CD8-positive, alpha-beta memory T cell (primary cell): ENCODE measurements around the gene AKR1C2. TPM values are rescaled to one million over a fixed set of nuclear protein-coding genes. Genes with fewer than 3 reads are reported as not detected.
"Not testable (repeated sequence)": the region's sequence is repeated elsewhere in the genome, so short reads cannot be mapped to it uniquely, and the experiment has no call there.

ENCODE experiments used
- CTCF ChIA-PET: fragments of 350-600 bp; sonication (Branson Sonifier 250); formaldehyde crosslinking; loops from one replicate; lab custom pipeline; 2021; ENCODE audit warnings: antibody characterized with exemption; lab: Charles Lee
- POLR2A ChIA-PET: fragments of 350-600 bp; sonication (Branson Sonifier 250); formaldehyde crosslinking; loops from one replicate; lab custom pipeline; 2021; ENCODE audit warnings: antibody characterized with exemption; lab: Charles Lee
- DNase-seq, 5 donors: peaks; one replicate each; pipeline versions ENCODE4 v3.0.0 to v3.0.0-alpha.2; 2020 to 2022; ENCODE audit warnings: mixed read lengths in 1 of 5
- H3K27ac ChIP-seq: one replicate; pipeline ENCODE4 v1.7.0; 2013; ENCODE audit warnings: low read depth, mild to moderate bottlenecking, low read length, moderate library complexity
- H3K27me3 ChIP-seq: 2 replicates; pipeline ENCODE4 v1.7.0; 2013; ENCODE audit warnings: low read length, mild to moderate bottlenecking; ENCODE audit not compliant: insufficient read depth, poor library complexity, severe bottlenecking
- H3K36me3 ChIP-seq: 2 replicates; pipeline ENCODE4 v1.7.0; 2013; ENCODE audit warnings: mild to moderate bottlenecking, low read length, moderate library complexity; ENCODE audit not compliant: insufficient read depth
- H3K4me1 ChIP-seq: 2 replicates; pipeline ENCODE4 v1.7.0; 2013; ENCODE audit warnings: mild to moderate bottlenecking, low read length, moderate library complexity; ENCODE audit not compliant: insufficient read depth
- H3K4me3 ChIP-seq: 2 replicates; pipeline ENCODE4 v1.7.0; 2013; ENCODE audit warnings: mild to moderate bottlenecking, low read length
- H3K9me3 ChIP-seq: 2 replicates; pipeline ENCODE4 v1.7.0; 2013; ENCODE audit warnings: mild to moderate bottlenecking, low read length
- H3K27ac Mint-ChIP-seq, 8 donors: one replicate each; pipeline ENCODE4 v1.8.0; 2020 to 2021; ENCODE audit warnings: mixed read lengths in 8 of 8, mild to moderate bottlenecking in 6 of 8, inconsistent platforms in 3 of 8, moderate library complexity in 3 of 8
- H3K27me3 Mint-ChIP-seq, 2 donors: one replicate each; pipeline ENCODE4 v1.8.0; 2020 to 2021; ENCODE audit warnings: mixed read lengths in 2 of 2, mild to moderate bottlenecking in 1 of 2, moderate library complexity in 1 of 2
- H3K36me3 Mint-ChIP-seq, 3 donors: one replicate each; pipeline ENCODE4 v1.8.0; 2020 to 2021; ENCODE audit warnings: mixed read lengths in 3 of 3, inconsistent platforms in 1 of 3, mild to moderate bottlenecking in 1 of 3
- H3K4me1 Mint-ChIP-seq, 3 donors: one replicate each; pipeline ENCODE4 v1.8.0; 2020 to 2021; ENCODE audit warnings: mixed read lengths in 3 of 3, inconsistent platforms in 1 of 3, mild to moderate bottlenecking in 1 of 3
- H3K4me3 Mint-ChIP-seq, 7 donors: one replicate each; pipeline ENCODE4 v1.8.0; 2020 to 2021; ENCODE audit warnings: mixed read lengths in 7 of 7, mild to moderate bottlenecking in 6 of 7, moderate library complexity in 4 of 7, inconsistent platforms in 2 of 7
- H3K9me3 Mint-ChIP-seq, 5 donors: one replicate each; pipeline ENCODE4 v1.8.0; 2020 to 2022; ENCODE audit warnings: mixed read lengths in 5 of 5, mild to moderate bottlenecking in 3 of 5, moderate library complexity in 2 of 5, inconsistent platforms in 1 of 5
- polyA plus RNA-seq: library from polyadenylated mRNA; unstranded; fragments of 300-500 nt; fragmentation: Illumina TruSeq; gene quantifications from one replicate; pipeline ENCODE4 v1.2.3, GENCODE V29; 2021
- total RNA-seq, 2 experiments: library from RNA; stranded (reverse); gene quantifications; one replicate each; pipeline ENCODE4 v1.2.3, GENCODE V29; 2021

The AKR1C2 gene
- total and polyA plus RNA-seq, 3 experiments from 2014 or later, result not detected

GRCh38 chr10:5033061-5033778 lies 29.6 kb upstream of the AKR1C2 start:
- H3K27ac ChIP-seq, result no peak overlapping the region
- H3K4me1 ChIP-seq, result no peaks in the 10 kb centered on the region
- Mint-ChIP-seq H3K4me3 (no peak overlapping the region), H3K27me3 (peaks cover 8 to 9% of the 10 kb centered on the region in 2 donors), H3K9me3 (peaks cover 18 to 54% (median 36%) of the 10 kb centered on the region in 5 donors), H3K27ac (no peak overlapping the region), H3K4me1 (no peaks in the 10 kb centered on the region), H3K36me3 (peaks cover 0 to 5% (median 0%) of the 10 kb centered on the region in 3 donors)
- H3K4me3 ChIP-seq, result no peak overlapping the region
- H3K9me3 ChIP-seq, result peaks cover 6% of the 10 kb centered on the region
- no peaks in the 10 kb centered on the region for H3K36me3 ChIP-seq
- no peaks in the 10 kb centered on the region for H3K27me3 ChIP-seq
- no peak for DNase-seq
- ChIA-PET CTCF (no interaction called here), POLR2A (no interaction called here)

- H3K9me3 ChIP-seq, H3K4me1 Mint-ChIP-seq, H3K27me3 ChIP-seq, H3K4me1 ChIP-seq, H3K27ac ChIP-seq, H3K4me3 ChIP-seq, H3K27me3 Mint-ChIP-seq, POLR2A ChIA-PET, DNase-seq, H3K4me3 Mint-ChIP-seq, H3K36me3 Mint-ChIP-seq, CTCF ChIA-PET, H3K27ac Mint-ChIP-seq, H3K36me3 ChIP-seq: not testable (repeated sequence)
- peaks cover 18 to 54% (median 36%) of the 10 kb centered on the region in 5 donors for H3K9me3 Mint-ChIP-seq
Measured at GRCh38 chr10:5032444-5032843, 28.8 kb upstream of the AKR1C2 start.

- CTCF ChIA-PET, DNase-seq, H3K4me1 ChIP-seq, H3K27ac ChIP-seq, H3K4me3 ChIP-seq, H3K4me3 Mint-ChIP-seq, H3K27me3 ChIP-seq, POLR2A ChIA-PET, H3K36me3 Mint-ChIP-seq, H3K27me3 Mint-ChIP-seq, H3K4me1 Mint-ChIP-seq, H3K36me3 ChIP-seq, H3K9me3 ChIP-seq, H3K27ac Mint-ChIP-seq: not testable (repeated sequence)
- H3K9me3 Mint-ChIP-seq, result peaks cover 17 to 52% (median 36%) of the 10 kb centered on the region in 5 donors
Measured at GRCh38 chr10:5031588-5031987, 27.9 kb upstream of the AKR1C2 start.

- H3K4me1 ChIP-seq, result no peaks in the 10 kb centered on the region
- H3K36me3 Mint-ChIP-seq, result peaks cover 0 to 5% (median 0%) of the 10 kb centered on the region in 3 donors
- no peak for DNase-seq
- H3K4me1 Mint-ChIP-seq, result no peaks in the 10 kb centered on the region
- H3K9me3 ChIP-seq, result peaks cover 6% of the 10 kb centered on the region
- H3K27me3 ChIP-seq, result no peaks in the 10 kb centered on the region
- no peak overlapping the region for H3K4me3 Mint-ChIP-seq
- no peak overlapping the region for H3K4me3 ChIP-seq
- H3K27ac ChIP-seq, result no peak overlapping the region
- POLR2A ChIA-PET, result no interaction called here
- no peak overlapping the region for H3K27ac Mint-ChIP-seq
- peaks cover 21 to 52% (median 36%) of the 10 kb centered on the region in 5 donors for H3K9me3 Mint-ChIP-seq
- H3K27me3 Mint-ChIP-seq, result peaks cover 5% of the 10 kb centered on the region in 2 donors
- no peaks in the 10 kb centered on the region for H3K36me3 ChIP-seq
- CTCF ChIA-PET, result no interaction called here
Measured at GRCh38 chr10:5030989-5031388, 27.3 kb upstream of the AKR1C2 start.

GRCh38 chr10:5025461-5025881 lies 21.8 kb upstream of the AKR1C2 start:
- H3K36me3 Mint-ChIP-seq, POLR2A ChIA-PET, H3K4me1 Mint-ChIP-seq, H3K36me3 ChIP-seq, H3K4me3 Mint-ChIP-seq, H3K9me3 ChIP-seq, H3K4me3 ChIP-seq, H3K27ac ChIP-seq, H3K4me1 ChIP-seq, CTCF ChIA-PET, H3K27ac Mint-ChIP-seq, DNase-seq, H3K27me3 ChIP-seq: not testable (repeated sequence)
- H3K27me3 Mint-ChIP-seq, result peaks cover 0 to 14% of the 10 kb centered on the region in 2 donors
- peaks cover 9 to 17% (median 16%) of the 10 kb centered on the region in 5 donors for H3K9me3 Mint-ChIP-seq

GRCh38 chr10:5023177-5023805 lies 19.6 kb upstream of the AKR1C2 start:
- no peak overlapping the region for H3K4me3 ChIP-seq

GRCh38 chr10:5021624-5022290 lies 18.1 kb upstream of the AKR1C2 start:
- not testable (repeated sequence) for H3K36me3 Mint-ChIP-seq
- peaks cover 0 to 14% of the 10 kb centered on the region in 2 donors for H3K27me3 Mint-ChIP-seq

More at GRCh38 chr10:5023177-5023805, 19.6 kb upstream of the AKR1C2 start:
- Histone ChIP-seq H3K27me3 (no peaks in the 10 kb centered on the region), H3K36me3 (no peaks in the 10 kb centered on the region), H3K9me3 (no peaks in the 10 kb centered on the region), H3K4me1 (no peaks in the 10 kb centered on the region), H3K27ac (no peak overlapping the region)
- DNase-seq, result no peak
- no peak overlapping the region for H3K27ac Mint-ChIP-seq
- H3K27me3 Mint-ChIP-seq, result peaks cover 0 to 14% of the 10 kb centered on the region in 2 donors
- no peak overlapping the region for H3K4me3 Mint-ChIP-seq
- CTCF ChIA-PET, result no interaction called here
- POLR2A ChIA-PET, result no interaction called here
- no peaks in the 10 kb centered on the region for H3K36me3 Mint-ChIP-seq
- H3K9me3 Mint-ChIP-seq, result peaks cover 0 to 5% (median 0%) of the 10 kb centered on the region in 5 donors
- H3K4me1 Mint-ChIP-seq, result no peaks in the 10 kb centered on the region

More at GRCh38 chr10:5021624-5022290, 18.1 kb upstream of the AKR1C2 start:
- POLR2A ChIA-PET, H3K4me3 Mint-ChIP-seq, H3K4me1 Mint-ChIP-seq, DNase-seq, H3K9me3 ChIP-seq, H3K9me3 Mint-ChIP-seq, H3K27ac ChIP-seq, H3K27ac Mint-ChIP-seq, H3K4me1 ChIP-seq, CTCF ChIA-PET, H3K4me3 ChIP-seq, H3K27me3 ChIP-seq, H3K36me3 ChIP-seq: not testable (repeated sequence)
